Activated T-cell treated with anti-CD3 and anti-CD28 coated beads, Interleukin-2, amount 50 U/mL, for 72 hours (primary cell): Measurements from ENCODE around the gene TACR2. TPM values are rescaled to one million over a fixed set of nuclear protein-coding genes. Genes with fewer than 3 reads are reported as not detected.
"Not testable (repeated sequence)": the region's sequence is repeated elsewhere in the genome, so short reads cannot be mapped to it uniquely, and the experiment has no call there.

Experiments used
- ATAC-seq, 2 donors: fragments of 150-1000 bp; cut with Tn5 transposase; replicated peaks in 1 of 2; 2 replicates each; pipeline ENCODE4 v1.10.0; 2021; ENCODE audit warnings: moderate library complexity in 2 of 2, mild to moderate bottlenecking in 1 of 2
- DNase-seq, 2 donors: peaks; one replicate each; pipeline ENCODE4 v3.0.0; 2021 to 2022; ENCODE audit warnings: mixed read lengths in 1 of 2
- H3K27ac Mint-ChIP-seq: one replicate; pipeline ENCODE4 v1.8.0; 2022; ENCODE audit warnings: mild to moderate bottlenecking, moderate library complexity, mixed read lengths
- H3K27me3 Mint-ChIP-seq: one replicate; pipeline ENCODE4 v1.8.0; 2022; ENCODE audit warnings: low read depth, mixed read lengths
- H3K36me3 Mint-ChIP-seq, 2 donors: one replicate each; pipeline ENCODE4 v1.8.0; 2022; ENCODE audit warnings: mixed read lengths in 2 of 2, mild to moderate bottlenecking in 1 of 2; ENCODE audit not compliant: insufficient read depth in 2 of 2
- H3K4me1 Mint-ChIP-seq: one replicate; pipeline ENCODE4 v1.8.0; 2022; ENCODE audit warnings: low read depth, mixed read lengths
- H3K4me3 Mint-ChIP-seq, 2 donors: one replicate each; pipeline ENCODE4 v1.8.0; 2022; ENCODE audit warnings: mild to moderate bottlenecking in 2 of 2, mixed read lengths in 2 of 2, moderate library complexity in 2 of 2
- H3K9me3 Mint-ChIP-seq, 2 donors: one replicate each; pipeline ENCODE4 v1.8.0; 2022; ENCODE audit warnings: mixed read lengths in 2 of 2
- total RNA-seq, 2 donors: library from RNA; stranded (reverse); gene quantifications; one replicate each; pipeline ENCODE4 v1.2.3, GENCODE V29; 2022

TACR2 gene
- total RNA-seq, 2 donors from 2014 or later, result not detected

- peak; percentile 25 to 55 for ATAC-seq
- Mint-ChIP-seq H3K36me3 (no peaks in the 10 kb centered on the region), H3K9me3 (no peaks in the 10 kb centered on the region), H3K27me3 (peaks cover 9% of the 10 kb centered on the region), H3K4me3 (no peak overlapping the region), H3K27ac (no peak overlapping the region), H3K4me1 (peaks cover 17% of the 10 kb centered on the region)
- DNase-seq, result no peak
Observed at GRCh38 chr10:69456880-69457693, 40.4 kb upstream of the TACR2 start.

DNA sequence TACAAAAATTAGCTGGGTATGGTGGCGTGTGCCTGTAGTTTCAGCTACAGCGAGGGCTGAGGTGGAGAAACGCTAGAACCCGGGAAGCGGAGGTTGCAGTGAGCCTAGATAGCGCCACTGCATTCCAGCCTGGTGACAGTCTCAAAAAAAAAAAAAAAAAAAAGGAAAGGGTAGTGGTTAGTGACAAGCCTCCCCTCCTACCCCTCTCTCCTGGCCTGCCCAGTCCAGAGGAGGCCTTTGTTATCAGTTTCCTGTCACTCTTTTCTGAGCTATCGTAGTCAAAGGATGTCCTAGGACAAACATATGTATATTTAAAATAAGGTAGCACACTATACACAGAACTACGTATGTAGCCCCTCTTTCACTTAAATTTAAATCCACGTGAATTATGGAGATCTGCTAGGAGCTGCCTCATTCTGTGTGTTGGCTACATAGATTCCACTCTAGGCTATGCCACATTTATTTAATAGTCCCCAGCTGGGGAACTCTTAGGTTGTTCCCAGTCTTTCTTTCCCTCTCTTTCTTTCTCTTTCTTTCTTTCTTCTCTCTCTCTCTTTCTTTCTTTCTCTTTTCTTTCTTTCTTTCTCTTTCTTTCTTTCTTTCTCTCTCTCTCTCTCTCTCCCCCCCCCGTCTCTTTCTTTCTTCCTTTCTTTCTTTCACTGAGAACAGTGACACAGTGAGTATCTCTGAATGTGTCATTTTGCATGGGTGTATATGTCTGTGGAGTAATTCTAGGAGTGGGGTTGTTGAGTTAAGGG, 38.5 kb upstream of the TACR2 start:
- Mint-ChIP-seq H3K27ac (no peak overlapping the region), H3K27me3 (peaks cover 11% of the 10 kb centered on the region), H3K9me3 (no peaks in the 10 kb centered on the region), H3K4me1 (peaks cover 26% of the 10 kb centered on the region), H3K4me3 (no peak overlapping the region), H3K36me3 (no peaks in the 10 kb centered on the region)
- DNase-seq, result no peak
- no peak for ATAC-seq

DNA sequence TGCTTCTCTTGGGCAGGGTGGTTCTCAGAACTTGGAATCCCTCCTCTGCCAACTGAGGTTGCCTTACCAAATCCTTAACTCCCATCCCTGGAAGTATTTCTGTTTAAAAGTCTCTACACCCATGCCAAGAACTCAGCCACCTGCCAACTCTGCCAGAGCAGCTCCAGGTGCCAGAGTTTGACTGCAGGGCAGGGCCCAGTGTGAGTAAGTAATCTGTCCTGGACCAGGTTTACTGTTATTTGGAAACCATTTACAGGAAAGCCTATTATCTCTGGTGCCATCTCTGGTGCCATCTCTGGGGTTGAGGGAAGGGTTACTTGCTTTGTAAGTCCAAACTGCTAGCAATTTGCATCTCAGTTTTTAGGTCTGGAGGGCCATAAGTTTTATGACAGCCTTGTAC, 37.1 kb upstream of the TACR2 start:
- no peak overlapping the region for H3K4me3 Mint-ChIP-seq
- ATAC-seq (no peak), DNase-seq (no peak)
- H3K4me1 Mint-ChIP-seq, result peaks cover 30% of the 10 kb centered on the region
- H3K9me3 Mint-ChIP-seq, result no peaks in the 10 kb centered on the region
- no peak overlapping the region for H3K27ac Mint-ChIP-seq
- H3K36me3 Mint-ChIP-seq, result no peaks in the 10 kb centered on the region
- H3K27me3 Mint-ChIP-seq, result peaks cover 11% of the 10 kb centered on the region

DNA sequence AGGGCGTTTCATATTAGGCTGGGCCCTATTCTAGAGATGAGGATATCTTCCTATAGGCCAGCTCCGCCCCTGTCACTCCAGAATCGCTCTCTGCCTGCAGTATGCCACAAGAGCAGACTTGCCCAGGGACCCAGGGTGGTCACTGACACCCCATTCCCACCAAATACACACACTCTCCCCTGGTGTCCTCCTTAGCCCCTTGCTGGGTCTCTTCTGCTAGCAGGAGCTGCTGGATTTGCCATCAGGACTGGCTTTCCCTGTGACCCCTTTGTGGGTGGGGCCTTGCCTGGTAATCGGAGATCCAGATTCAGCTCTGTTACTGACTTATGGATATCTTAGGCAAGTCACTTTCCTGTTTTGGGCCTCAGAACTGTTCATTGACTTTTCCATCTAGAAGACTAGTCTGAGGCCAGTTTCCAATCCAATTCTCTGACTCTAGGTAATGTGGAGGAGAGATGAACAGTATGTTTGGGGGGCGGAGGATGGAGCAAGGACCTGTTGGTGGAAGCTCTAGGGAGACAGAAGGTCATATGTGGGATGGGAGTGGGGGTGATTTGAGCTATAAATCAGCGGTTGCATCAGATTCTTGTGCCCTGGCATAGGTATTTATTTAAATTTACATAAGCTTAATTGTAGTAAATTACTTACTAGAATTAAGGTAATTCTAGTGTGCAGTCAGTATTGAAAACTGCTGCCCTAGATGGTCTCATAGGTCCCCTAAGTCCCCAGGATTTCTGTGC, 36.1 kb upstream of the TACR2 start:
- DNase-seq (no peak), ATAC-seq (no peak)
- Mint-ChIP-seq H3K27ac (no peak overlapping the region), H3K27me3 (peaks cover 11% of the 10 kb centered on the region), H3K4me1 (peaks cover 30% of the 10 kb centered on the region), H3K4me3 (peak overlapping the region; percentile 95 to 97), H3K9me3 (no peaks in the 10 kb centered on the region), H3K36me3 (no peaks in the 10 kb centered on the region)

DNA sequence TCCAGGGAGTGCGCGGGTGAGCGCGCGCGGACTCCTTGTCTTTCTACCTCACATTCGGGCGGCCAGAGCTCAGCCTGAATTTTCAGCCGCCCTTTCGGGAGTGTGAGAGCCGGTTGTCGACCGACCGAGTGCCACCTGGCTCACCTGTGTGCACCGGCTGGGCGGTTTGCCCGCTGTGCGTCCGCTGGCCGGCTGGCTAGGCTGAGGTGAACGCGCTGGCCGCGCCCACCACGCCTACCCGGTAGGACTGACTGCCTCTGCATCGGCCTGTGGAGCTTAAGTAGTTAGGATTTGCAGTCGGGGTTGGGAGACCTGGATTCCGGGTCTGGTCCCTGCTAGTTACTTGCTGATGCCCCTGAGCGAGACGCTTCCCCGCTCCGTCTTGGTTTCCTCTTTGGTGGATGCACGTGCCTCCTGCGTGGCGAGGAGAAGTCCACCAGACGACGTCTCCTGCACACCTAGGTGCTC, 35.1 kb upstream of the TACR2 start:
- ATAC-seq (peak; percentile 16 to 30), DNase-seq (no peak)
- peak overlapping the region; percentile 95 to 97 for H3K4me3 Mint-ChIP-seq
- H3K4me1 Mint-ChIP-seq, result peaks cover 23% of the 10 kb centered on the region
- H3K36me3 Mint-ChIP-seq, result no peaks in the 10 kb centered on the region
- no peaks in the 10 kb centered on the region for H3K9me3 Mint-ChIP-seq
- no peak overlapping the region for H3K27ac Mint-ChIP-seq
- peaks cover 11% of the 10 kb centered on the region for H3K27me3 Mint-ChIP-seq

DNA sequence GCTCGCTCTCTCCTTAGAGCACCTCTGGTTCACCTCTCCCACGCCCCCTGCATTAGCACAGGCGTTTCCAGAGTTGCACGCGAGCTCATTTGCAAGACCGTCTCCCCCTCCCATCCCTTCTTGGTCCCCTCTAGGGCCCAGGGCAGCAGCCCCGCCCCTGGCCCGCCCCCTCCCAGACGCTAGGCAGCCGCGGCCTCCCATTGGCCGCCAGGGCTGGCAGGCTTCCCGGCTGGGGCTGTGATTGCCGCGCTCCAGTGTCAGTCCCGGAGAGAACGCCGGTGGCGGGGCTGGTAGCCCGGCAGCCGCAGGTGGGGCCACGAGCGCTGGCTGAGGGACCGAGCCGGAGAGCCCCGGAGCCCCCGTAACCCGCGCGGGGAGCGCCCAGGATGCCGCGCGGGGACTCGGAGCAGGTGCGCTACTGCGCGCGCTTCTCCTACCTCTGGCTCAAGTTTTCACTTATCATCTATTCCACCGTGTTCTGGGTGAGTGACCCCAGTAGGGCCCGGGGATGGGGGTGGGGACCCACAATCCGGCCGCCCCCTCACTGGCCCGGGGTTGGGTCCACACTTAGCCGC, 34.6 kb upstream of the TACR2 start, which contains the start of gene TSPAN15:
TSS of gene TSPAN15 (plus strand) at position 257 of the 575 bp plus-strand sequence. CDS start at position 387, 130 bp downstream.
- Mint-ChIP-seq H3K4me3 (peak within 1 kb of the TSS; percentile 95 to 97), H3K27me3 (peaks cover 11% of the 10 kb centered on the region), H3K27ac (no peak within 1 kb of the TSS), H3K36me3 (no peaks in the 10 kb centered on the region), H3K4me1 (peaks cover 21% of the 10 kb centered on the region), H3K9me3 (no peaks in the 10 kb centered on the region)
- DNase-seq, result peak; percentile 82 to 84
- peak; percentile 95 to 96 for ATAC-seq

- H3K9me3 Mint-ChIP-seq, H3K27ac Mint-ChIP-seq, DNase-seq, H3K36me3 Mint-ChIP-seq, ATAC-seq: not testable (repeated sequence)
- peaks cover 21% of the 10 kb centered on the region for H3K4me1 Mint-ChIP-seq
- peak overlapping the region in 1 of 2 donors; percentile 95 for H3K4me3 Mint-ChIP-seq
- peaks cover 11% of the 10 kb centered on the region for H3K27me3 Mint-ChIP-seq
Observed at GRCh38 chr10:69450395-69450794, 33.7 kb upstream of the TACR2 start.

DNA sequence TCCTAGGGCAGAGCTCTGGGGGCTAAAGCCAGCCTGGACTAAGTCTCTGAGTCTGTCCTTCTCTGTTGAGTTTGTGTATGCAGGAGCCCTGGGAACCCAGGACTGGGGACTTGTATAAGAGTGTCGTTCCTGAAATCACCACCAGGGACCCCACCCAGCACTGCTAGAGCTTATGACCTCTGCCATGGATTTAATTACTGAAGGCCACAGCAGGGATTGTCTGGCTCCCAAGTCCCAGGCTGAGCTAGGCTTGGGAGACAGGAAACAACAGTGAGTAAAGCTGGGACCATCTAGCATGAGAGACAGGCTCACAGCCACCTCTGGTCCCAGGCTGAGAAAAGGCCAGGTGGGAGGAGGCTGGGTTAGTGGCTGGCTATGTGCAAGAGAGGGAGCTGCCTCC, 33.1 kb upstream of the TACR2 start:
- Mint-ChIP-seq H3K36me3 (no peaks in the 10 kb centered on the region), H3K9me3 (no peaks in the 10 kb centered on the region), H3K27me3 (peaks cover 11% of the 10 kb centered on the region), H3K27ac (no peak overlapping the region), H3K4me1 (peaks cover 21% of the 10 kb centered on the region), H3K4me3 (no peak overlapping the region)
- DNase-seq (peak; percentile 50 to 55), ATAC-seq (peak; percentile 55 to 56)

- no peak overlapping the region for H3K27ac Mint-ChIP-seq
- no peaks in the 10 kb centered on the region for H3K36me3 Mint-ChIP-seq
- no peak overlapping the region for H3K4me3 Mint-ChIP-seq
Observed at GRCh38 chr10:69446650-69447151, 30.0 kb upstream of the TACR2 start.

DNA sequence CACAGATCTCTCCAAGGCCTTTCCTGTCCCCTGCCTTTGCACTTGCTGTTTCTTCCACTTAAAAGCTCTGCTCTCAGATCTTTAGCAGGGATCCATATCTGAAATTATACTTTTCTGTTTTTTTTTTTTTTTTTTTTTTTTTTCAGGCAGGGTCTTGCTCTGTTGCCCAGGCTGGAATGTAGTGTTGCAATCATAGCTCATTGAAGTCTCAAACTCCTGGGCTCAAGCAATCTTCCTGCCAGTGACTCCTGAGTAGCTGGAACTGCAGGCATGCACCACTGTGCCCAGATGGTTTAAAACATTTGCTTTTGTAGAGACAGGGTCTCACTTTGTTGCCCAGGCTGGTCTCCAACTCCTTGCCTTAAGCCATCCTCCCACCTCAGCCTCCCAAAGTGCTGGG, 29.5 kb upstream of the TACR2 start:
- ATAC-seq (no peak), DNase-seq (no peak)
- H3K27me3 Mint-ChIP-seq, result no peaks in the 10 kb centered on the region
- H3K9me3 Mint-ChIP-seq, result no peaks in the 10 kb centered on the region
- H3K36me3 Mint-ChIP-seq, result no peaks in the 10 kb centered on the region
- no peak overlapping the region for H3K27ac Mint-ChIP-seq
- H3K4me1 Mint-ChIP-seq, result peaks cover 12% of the 10 kb centered on the region
- H3K4me3 Mint-ChIP-seq, result no peak overlapping the region

More at GRCh38 chr10:69446650-69447151, 30.0 kb upstream of the TACR2 start:
- H3K4me1 Mint-ChIP-seq, result peaks cover 16% of the 10 kb centered on the region
- ATAC-seq (no peak), DNase-seq (no peak)
- H3K27me3 Mint-ChIP-seq, result no peaks in the 10 kb centered on the region
- no peaks in the 10 kb centered on the region for H3K9me3 Mint-ChIP-seq

DNA sequence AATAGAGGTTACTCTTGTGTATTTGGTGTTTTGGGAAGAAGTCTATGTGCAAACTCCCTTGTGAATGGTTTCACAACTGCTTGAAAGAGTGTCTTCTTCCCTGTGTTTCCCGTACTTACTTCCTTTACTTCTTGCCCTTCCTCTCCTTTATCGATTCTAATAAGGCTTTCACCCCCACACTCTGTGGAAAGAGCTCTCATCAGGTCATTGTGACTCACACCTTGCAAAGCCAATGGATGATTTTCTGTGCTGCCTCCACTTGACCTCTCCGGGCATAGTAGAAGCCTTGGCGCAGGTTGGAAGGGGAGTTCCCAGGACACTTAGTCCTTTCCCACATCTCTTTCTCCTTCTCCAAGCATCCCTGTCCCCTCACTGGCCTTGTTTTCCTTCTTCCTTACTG, 28.3 kb upstream of the TACR2 start:
- H3K27me3 Mint-ChIP-seq, result no peaks in the 10 kb centered on the region
- no peaks in the 10 kb centered on the region for H3K36me3 Mint-ChIP-seq
- ATAC-seq (no peak), DNase-seq (no peak)
- H3K9me3 Mint-ChIP-seq, result no peaks in the 10 kb centered on the region
- H3K27ac Mint-ChIP-seq, result no peak overlapping the region
- H3K4me3 Mint-ChIP-seq, result no peak overlapping the region
- H3K4me1 Mint-ChIP-seq, result peaks cover 5% of the 10 kb centered on the region

- no peaks in the 10 kb centered on the region for H3K4me1 Mint-ChIP-seq
- H3K9me3 Mint-ChIP-seq, result no peaks in the 10 kb centered on the region
- no peaks in the 10 kb centered on the region for H3K27me3 Mint-ChIP-seq
- no peak for DNase-seq
- no peak overlapping the region for H3K27ac Mint-ChIP-seq
- H3K4me3 Mint-ChIP-seq, result no peak overlapping the region
- no peaks in the 10 kb centered on the region for H3K36me3 Mint-ChIP-seq
- no peak for ATAC-seq
Observed at GRCh38 chr10:69443354-69443753, 26.6 kb upstream of the TACR2 start.
